Spleen (tissue), 7 donors: ENCODE measurements around the gene IL31RA.

Experiments
- CTCF ChIP-seq, 11 experiments: fragments of 200-600 bp in 7 of 11; fragments of 450-650 bp in 4 of 11; sonication (generic) in 4 of 11; IDR thresholded peaks in 8 of 11; conservative IDR thresholded peaks in 3 of 11; 1 replicate in 7 of 11; 2 replicates in 4 of 11; pipeline versions ENCODE4 v1.4.0 to v1.8.0; 2016 to 2021; ENCODE audit warnings: antibody characterized with exemption in 11 of 11, inconsistent platforms in 4 of 11, mild to moderate bottlenecking in 1 of 11
- POLR2A ChIP-seq, 3 donors: fragments of 450-650 bp; IDR thresholded peaks; one replicate each; pipeline ENCODE4 v1.5.1; 2017; ENCODE audit warnings: antibody characterized with exemption in 3 of 3, mild to moderate bottlenecking in 1 of 3
- POLR2AphosphoS5 ChIP-seq, 3 donors: sonication (generic); formaldehyde crosslinking; IDR thresholded peaks; one replicate each; pipeline ENCODE4 v1.5.1; 2017; ENCODE audit warnings: antibody characterized with exemption in 3 of 3
- donor health status: DM: no; HTN: no; CAD: no; lungs with moderate emphysema.
- donor health status: DM: no; HTN: no; CAD: no.
- donor health status: DM: no; HTN: no; CAD: no.

- no peak for TF ChIP-seq POLR2A (IDR thresholded peaks at IDR 0.05)
- no peak for TF ChIP-seq POLR2AphosphoS5 (IDR thresholded peaks at IDR 0.05)
- TF ChIP-seq CTCF (IDR thresholded peaks at IDR 0.05 in 8 of 11, conservative IDR thresholded peaks at IDR 0.05 in 3 of 11): no peak
Measured at GRCh38 chr5:55866934-55867333, 15.8 kb downstream of the IL31RA start.
